Neural cell (in vitro differentiated cells): ENCODE data around the gene CPNE4.

Source experiments
- EZH2 ChIP-seq: fragments of 200-600, 300-800 bp; shearing (Covaris generic), sonication (generic); IDR thresholded peaks from 2 replicates; pipeline ENCODE4 v1.6.1; 2014; ENCODE audit warnings: antibody characterized with exemption, low read length, borderline replicate concordance, mild to moderate bottlenecking; ENCODE audit not compliant: insufficient read depth, poor library complexity, severe bottlenecking
- POLR2AphosphoS5 ChIP-seq: IDR thresholded peaks from 2 replicates; pipeline ENCODE4 v1.6.1; 2012
- RAD21 ChIP-seq: fragments of 450-650 bp; conservative IDR thresholded peaks from 2 replicates; pipeline ENCODE4 v1.6.1; 2014; ENCODE audit warnings: antibody characterized with exemption, mild to moderate bottlenecking, moderate library complexity
- SMC3 ChIP-seq: fragments of 450-650 bp; conservative IDR thresholded peaks from 2 replicates; pipeline ENCODE4 v1.6.1; 2014; ENCODE audit warnings: antibody characterized with exemption, mild to moderate bottlenecking, moderate library complexity; ENCODE audit not compliant: poor library complexity
- TAF1 ChIP-seq: IDR thresholded peaks from 2 replicates; pipeline ENCODE4 v1.6.1; 2012; ENCODE audit warnings: low read depth
- TF ChIP-seq, protein P1 (sequence below): fragments of 450-650 bp; IDR thresholded peaks from 2 replicates; pipeline ENCODE4 v1.5.1; 2014; ENCODE audit warnings: antibody characterized with exemption, mild to moderate bottlenecking, moderate library complexity; ENCODE audit not compliant: poor library complexity, severe bottlenecking
- TF ChIP-seq, protein P2 (sequence below): IDR thresholded peaks from 2 replicates; pipeline ENCODE4 v1.6.1; 2012; ENCODE audit warnings: borderline replicate concordance

DNA sequence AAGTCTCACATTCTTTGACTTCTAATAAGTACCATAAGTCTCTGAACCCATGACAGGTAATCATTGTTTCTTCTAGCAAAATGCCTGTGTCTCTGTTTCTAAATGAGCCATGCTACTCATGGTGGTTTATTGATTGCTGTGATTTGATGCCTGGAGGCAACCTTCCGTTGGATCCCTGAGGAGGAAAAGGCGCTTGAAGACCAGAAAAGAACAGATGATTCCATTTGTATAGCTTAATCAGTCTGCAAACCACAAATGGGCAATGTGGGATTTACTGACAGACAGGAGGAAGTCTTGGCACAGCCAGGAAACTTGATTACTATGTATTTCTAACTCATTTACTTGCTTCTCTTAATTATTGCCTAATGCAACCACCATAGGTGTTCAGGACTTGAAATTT lies 428.9 kb downstream of the CPNE4 start:
- TF ChIP-seq, protein P1, sequence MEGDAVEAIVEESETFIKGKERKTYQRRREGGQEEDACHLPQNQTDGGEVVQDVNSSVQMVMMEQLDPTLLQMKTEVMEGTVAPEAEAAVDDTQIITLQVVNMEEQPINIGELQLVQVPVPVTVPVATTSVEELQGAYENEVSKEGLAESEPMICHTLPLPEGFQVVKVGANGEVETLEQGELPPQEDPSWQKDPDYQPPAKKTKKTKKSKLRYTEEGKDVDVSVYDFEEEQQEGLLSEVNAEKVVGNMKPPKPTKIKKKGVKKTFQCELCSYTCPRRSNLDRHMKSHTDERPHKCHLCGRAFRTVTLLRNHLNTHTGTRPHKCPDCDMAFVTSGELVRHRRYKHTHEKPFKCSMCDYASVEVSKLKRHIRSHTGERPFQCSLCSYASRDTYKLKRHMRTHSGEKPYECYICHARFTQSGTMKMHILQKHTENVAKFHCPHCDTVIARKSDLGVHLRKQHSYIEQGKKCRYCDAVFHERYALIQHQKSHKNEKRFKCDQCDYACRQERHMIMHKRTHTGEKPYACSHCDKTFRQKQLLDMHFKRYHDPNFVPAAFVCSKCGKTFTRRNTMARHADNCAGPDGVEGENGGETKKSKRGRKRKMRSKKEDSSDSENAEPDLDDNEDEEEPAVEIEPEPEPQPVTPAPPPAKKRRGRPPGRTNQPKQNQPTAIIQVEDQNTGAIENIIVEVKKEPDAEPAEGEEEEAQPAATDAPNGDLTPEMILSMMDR = no peak
- no peak for TF ChIP-seq RAD21
- TF ChIP-seq POLR2AphosphoS5 = no peak
- no peak for TF ChIP-seq EZH2
- TF ChIP-seq, protein P2, sequence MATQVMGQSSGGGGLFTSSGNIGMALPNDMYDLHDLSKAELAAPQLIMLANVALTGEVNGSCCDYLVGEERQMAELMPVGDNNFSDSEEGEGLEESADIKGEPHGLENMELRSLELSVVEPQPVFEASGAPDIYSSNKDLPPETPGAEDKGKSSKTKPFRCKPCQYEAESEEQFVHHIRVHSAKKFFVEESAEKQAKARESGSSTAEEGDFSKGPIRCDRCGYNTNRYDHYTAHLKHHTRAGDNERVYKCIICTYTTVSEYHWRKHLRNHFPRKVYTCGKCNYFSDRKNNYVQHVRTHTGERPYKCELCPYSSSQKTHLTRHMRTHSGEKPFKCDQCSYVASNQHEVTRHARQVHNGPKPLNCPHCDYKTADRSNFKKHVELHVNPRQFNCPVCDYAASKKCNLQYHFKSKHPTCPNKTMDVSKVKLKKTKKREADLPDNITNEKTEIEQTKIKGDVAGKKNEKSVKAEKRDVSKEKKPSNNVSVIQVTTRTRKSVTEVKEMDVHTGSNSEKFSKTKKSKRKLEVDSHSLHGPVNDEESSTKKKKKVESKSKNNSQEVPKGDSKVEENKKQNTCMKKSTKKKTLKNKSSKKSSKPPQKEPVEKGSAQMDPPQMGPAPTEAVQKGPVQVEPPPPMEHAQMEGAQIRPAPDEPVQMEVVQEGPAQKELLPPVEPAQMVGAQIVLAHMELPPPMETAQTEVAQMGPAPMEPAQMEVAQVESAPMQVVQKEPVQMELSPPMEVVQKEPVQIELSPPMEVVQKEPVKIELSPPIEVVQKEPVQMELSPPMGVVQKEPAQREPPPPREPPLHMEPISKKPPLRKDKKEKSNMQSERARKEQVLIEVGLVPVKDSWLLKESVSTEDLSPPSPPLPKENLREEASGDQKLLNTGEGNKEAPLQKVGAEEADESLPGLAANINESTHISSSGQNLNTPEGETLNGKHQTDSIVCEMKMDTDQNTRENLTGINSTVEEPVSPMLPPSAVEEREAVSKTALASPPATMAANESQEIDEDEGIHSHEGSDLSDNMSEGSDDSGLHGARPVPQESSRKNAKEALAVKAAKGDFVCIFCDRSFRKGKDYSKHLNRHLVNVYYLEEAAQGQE = no peak
- no peak for TF ChIP-seq SMC3
- TF ChIP-seq TAF1 = no peak
